Frontal cortex (tissue), 4 donors: ENCODE measurements around the gene WNT7A. TPM values are rescaled to one million over a fixed set of nuclear protein-coding genes. Genes with fewer than 3 reads are reported as not detected.

ENCODE experiments used
- DNase-seq, 2 donors: peaks; one replicate each; pipeline ENCODE4 v3.0.0; 2012; ENCODE audit warnings: low spot score in 2 of 2
- FAIRE-seq: peaks from 2 replicates; lab custom pipeline; 2012; peaks lifted over from hg19 to GRCh38; lab: Jason Lieb, UNC
- total RNA-seq: library from RNA; depleted of rRNA; stranded (reverse); fragments of >200 nt; gene quantifications from one replicate; pipeline ENCODE4 v1.2.3, GENCODE V29; 2014
- donor health status: control.
- donor health status: control.
- donor health status: control.

Gene WNT7A
- total RNA-seq, 1 donor from 2014 or later, result 15.1 TPM

- FAIRE-seq (no peak), DNase-seq (no peak)
These were observed 6.8 kb upstream of the WNT7A start for GRCh38 chr3:13886593-13887129.

- FAIRE-seq (no peak), DNase-seq (no peak)
These were observed 5.8 kb upstream of the WNT7A start for GRCh38 chr3:13885704-13886010.

GRCh38 chr3:13884851-13885703 is 5.2 kb upstream of the WNT7A start:
- no peak for DNase-seq
- no peak for FAIRE-seq

GRCh38 chr3:13883681-13884080 is 3.8 kb upstream of the WNT7A start:
- no peak for FAIRE-seq
- no peak for DNase-seq

- DNase-seq (no peak), FAIRE-seq (no peak)
These were observed 3.0 kb upstream of the WNT7A start for GRCh38 chr3:13882876-13883275.

- no peak for DNase-seq
- FAIRE-seq, result no peak
These were observed 1.9 kb upstream of the WNT7A start for GRCh38 chr3:13881536-13882410.

- no peak for FAIRE-seq
- DNase-seq, result no peak
These were observed 913 bp upstream of the WNT7A start for GRCh38 chr3:13880811-13881156.

- FAIRE-seq (no peak), DNase-seq (no peak)
These were observed 547 bp downstream of the WNT7A start for GRCh38 chr3:13879102-13879945.

- DNase-seq (peak; percentile 35 to 45), FAIRE-seq (no peak)
These were observed 1.4 kb downstream of the WNT7A start for GRCh38 chr3:13878281-13879101.

GRCh38 chr3:13877911-13878280 is 2.0 kb downstream of the WNT7A start:
- peak in 1 of 2 donors; percentile 48 for DNase-seq
- FAIRE-seq, result no peak

GRCh38 chr3:13876451-13877100 is 3.3 kb downstream of the WNT7A start:
- FAIRE-seq, result no peak
- DNase-seq, result no peak

- no peak for FAIRE-seq
- no peak for DNase-seq
These were observed 5.0 kb downstream of the WNT7A start for GRCh38 chr3:13874891-13875290.

GRCh38 chr3:13873818-13874217 is 6.1 kb downstream of the WNT7A start:
- DNase-seq (no peak), FAIRE-seq (no peak)

- no peak for FAIRE-seq
- DNase-seq, result no peak
These were observed 7.4 kb downstream of the WNT7A start for GRCh38 chr3:13872451-13872850.

- no peak for FAIRE-seq
- no peak for DNase-seq
These were observed 8.1 kb downstream of the WNT7A start for GRCh38 chr3:13871791-13872190.

- DNase-seq, result no peak
- FAIRE-seq, result no peak
These were observed 9.0 kb downstream of the WNT7A start for GRCh38 chr3:13870902-13871301.

- FAIRE-seq, result no peak
These were observed 10.0 kb downstream of the WNT7A start for GRCh38 chr3:13869761-13870343.

More at GRCh38 chr3:13869761-13870343, 10.0 kb downstream of the WNT7A start:
- no peak for DNase-seq
